Dermis blood vessel endothelial cell (primary cell): Measurements from ENCODE around the gene CSMD2. TPM values are rescaled to one million over a fixed set of nuclear protein-coding genes. Genes with fewer than 3 reads are reported as not detected.

Experiments
- DNase-seq: peaks from one replicate; pipeline ENCODE4 v3.0.0; 2010
- total RNA-seq: library from RNA; depleted of rRNA; stranded (reverse); fragments of >200 nt; gene quantifications from 2 replicates; pipeline ENCODE4 v1.2.3, GENCODE V29; 2014

The CSMD2 gene
- total RNA-seq, 1 donor from 2014 or later = under 0.01 TPM

GRCh38 chr1:33996281-33996680 lies 168.7 kb downstream of the CSMD2 start:
- DNase-seq = no peak

DNA sequence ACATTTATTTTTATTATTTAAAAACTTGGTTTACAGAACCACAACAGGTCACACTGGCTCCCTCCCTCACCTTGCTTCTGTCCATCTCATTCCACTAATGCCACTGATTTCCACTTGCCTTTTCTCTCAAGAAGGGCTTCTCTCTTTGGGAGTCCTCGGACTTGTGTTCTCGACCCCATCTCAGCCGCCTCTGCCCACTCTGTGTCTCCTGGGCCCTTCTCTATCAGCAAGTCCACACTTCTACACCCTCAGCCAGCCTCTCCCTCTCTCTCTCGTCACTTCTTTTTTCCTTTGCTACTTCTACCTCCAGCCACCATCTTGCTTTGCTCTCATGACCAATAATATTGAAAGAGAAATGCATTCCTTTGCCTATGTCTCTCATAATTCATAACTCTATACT lies 171.7 kb downstream of the CSMD2 start:
- DNase-seq = no peak

- DNase-seq = no peak
Observed at GRCh38 chr1:33990281-33990680, 174.7 kb downstream of the CSMD2 start.

DNA sequence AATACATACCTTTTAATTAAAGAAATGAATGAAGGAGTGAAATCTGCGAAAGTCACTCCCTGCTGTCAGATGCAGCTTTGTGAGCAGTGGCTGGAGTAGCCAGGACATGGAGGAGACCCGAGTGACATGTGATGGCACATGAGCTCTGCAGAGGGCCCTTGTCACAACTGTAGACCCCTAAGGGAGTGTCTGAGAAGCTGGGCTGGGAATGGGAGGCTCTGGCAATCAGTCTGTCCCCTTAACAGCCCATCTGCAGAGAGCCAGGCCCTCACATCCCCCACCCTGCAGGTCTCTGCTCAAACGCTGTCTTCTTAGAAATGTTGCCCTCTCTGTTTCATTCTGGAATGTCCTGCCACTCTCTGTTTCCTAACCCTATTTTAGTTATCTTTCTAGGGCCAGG lies 176.9 kb downstream of the CSMD2 start:
- DNase-seq = no peak

GRCh38 chr1:33986390-33987095 lies 178.5 kb downstream of the CSMD2 start:
- DNase-seq = no peak

GRCh38 chr1:33985656-33986055 lies 179.4 kb downstream of the CSMD2 start:
- no peak for DNase-seq

- no peak for DNase-seq
Observed at GRCh38 chr1:33984906-33985565, 180.0 kb downstream of the CSMD2 start.

DNA sequence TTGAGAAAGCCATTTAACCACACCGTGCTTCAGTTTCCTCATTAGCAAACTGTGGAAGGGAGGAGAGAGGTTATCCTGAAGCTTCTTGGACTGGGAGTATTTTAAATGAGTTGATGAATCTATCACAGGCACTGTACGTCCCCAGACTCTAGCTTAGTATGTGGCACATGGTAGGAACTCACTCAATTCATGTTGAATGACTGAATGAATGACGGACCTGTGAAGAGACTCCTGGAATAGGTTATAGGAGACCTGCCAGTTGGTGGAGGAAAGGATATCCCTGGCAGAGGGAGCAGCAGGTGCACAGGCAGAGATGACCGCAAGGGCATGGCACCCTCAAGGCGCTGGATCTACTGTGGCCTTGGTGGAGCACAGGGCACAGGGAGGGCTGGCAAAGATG lies 182.6 kb downstream of the CSMD2 start:
- DNase-seq = no peak

DNA sequence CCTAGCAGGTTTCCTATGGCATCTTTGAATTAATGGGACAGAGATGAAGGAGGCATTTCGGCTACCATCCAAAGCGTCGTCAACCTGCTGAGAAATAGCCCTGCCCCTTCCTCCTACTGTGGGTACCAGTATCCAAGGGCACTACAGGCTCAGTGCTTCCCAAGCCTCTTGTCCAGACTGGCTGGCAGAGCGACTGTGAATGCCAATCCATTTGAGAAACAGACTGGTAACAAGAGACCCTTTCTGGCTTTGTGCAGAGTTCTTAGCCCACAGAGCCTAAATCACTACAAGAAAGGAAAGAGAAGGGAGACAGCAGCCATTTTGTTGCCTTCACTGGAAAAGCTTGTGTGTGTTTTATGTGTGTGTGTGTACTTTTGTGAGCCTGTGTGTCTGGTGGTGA lies 185.7 kb downstream of the CSMD2 start:
- no peak for DNase-seq

GRCh38 chr1:33975961-33976360 lies 189.1 kb downstream of the CSMD2 start:
- no peak for DNase-seq

DNA sequence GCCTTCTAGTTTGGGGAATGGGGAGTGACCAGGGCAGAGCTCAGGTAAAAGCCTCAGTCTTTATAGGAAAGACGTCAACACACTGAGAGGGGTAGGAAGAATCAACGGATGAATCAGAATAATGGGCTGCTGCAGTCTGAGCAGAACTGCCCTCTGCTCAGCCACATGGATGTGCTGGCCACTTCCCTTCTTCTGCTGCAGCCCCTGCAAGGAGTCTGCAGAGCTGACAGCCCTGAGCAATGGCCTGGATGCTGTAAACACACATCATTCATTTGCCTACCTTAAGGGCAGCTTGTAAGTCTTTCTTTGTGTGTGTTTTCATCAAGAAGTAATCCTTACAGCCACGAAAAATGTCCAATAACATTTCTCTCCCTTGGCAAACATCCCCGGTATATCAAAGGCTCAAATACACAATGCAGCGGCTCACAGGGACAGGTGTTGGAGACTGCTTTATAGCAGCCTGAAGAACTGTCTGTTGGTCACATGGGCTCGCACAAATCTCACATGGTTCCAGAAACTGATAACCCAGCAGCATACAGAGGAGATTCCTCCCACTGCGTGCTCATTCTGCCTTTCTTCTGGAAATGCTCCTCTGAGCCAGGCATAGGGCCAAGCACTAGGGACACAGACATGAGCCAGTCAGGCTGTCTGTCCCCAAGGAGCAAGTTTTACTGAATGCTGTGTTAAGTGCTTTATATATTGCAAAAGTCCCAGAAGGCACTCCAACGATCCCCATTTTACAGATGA lies 191.1 kb downstream of the CSMD2 start:
- DNase-seq = no peak

GRCh38 chr1:33972676-33973395 lies 192.2 kb downstream of the CSMD2 start:
- no peak for DNase-seq

DNA sequence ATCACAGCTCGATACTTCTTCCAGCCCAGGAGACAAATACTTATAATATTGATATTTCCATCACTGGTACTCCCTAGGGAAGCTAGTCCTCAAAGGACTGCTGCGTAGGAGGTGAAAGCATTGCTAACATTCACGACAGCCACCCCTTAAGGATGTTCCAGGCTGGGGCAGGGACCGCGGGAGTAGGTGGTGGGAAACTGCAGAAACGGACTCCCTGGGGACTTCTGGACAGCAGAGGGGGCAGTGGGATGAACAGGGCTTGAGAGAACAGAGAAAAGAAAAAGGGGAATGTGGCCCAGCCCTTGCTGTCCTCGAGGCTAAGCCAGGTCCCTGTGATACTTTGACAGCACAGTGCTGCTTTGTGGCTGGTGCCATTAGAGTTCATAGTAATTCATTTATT lies 193.1 kb downstream of the CSMD2 start:
- no peak for DNase-seq

DNA sequence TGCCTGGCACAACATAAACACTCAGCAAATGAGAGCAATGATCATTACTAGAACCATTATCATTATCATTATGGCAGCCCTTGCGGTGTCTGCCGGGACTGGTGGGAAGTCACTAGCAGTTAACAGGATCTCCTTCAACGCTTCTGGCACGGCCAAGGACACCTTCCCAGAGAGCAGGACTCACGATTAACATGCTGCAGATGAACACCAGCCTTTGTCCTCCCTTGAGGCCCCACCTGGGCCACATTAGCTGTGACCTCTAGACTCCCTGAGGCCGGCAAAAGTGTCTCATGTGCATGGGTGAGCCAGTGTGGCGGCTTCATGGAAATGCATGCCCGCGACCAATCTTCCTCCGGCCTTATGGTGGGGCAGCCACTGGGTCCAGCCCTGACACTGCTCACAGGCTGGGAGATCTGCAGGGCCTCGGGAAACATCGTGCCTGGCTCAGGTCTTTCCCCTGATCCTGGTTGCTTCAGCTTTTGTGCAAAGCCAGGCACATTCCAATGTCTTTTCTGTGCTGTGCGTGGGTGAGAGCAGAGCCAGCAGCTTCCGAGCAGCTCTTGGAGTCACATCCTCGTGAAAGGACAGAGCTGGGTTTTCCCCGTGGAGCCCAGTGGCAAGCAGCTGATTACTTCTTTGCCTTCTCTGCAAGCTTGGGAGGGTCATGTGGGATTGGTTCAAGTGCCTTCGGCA lies 193.9 kb downstream of the CSMD2 start:
- no peak for DNase-seq

DNA sequence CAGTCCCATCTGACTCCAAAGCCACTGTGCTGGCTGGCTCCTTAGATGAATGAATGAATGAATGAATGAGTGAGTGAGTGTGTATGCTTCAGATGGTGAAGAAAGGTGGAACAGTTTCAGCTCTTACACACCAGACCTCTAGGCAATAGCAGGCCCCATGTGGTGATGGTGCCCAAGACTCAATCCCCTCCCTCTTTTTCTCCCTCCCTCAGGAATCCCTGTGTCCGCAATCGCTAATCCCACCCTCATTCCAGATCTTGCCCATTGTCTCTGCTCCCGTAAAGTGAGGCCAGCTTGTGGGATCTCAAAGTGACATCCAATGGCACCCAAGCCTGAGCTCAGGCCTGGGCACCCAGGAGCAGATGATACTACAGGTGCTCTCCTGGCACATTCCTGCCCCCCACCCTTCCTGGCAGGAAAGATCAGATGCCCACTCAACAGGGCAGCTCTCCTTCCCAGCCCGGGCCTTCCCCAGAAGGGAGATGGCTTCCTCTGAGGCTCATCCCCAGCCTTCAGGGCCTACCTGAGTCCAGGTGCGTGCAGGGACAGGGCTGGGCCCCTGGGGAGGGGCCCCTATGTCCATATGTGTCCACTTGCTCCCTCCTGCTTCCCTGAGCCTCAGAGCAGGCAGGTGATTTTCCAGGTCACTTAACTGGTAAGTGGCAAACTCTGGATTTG lies 194.7 kb downstream of the CSMD2 start:
- no peak for DNase-seq

DNA sequence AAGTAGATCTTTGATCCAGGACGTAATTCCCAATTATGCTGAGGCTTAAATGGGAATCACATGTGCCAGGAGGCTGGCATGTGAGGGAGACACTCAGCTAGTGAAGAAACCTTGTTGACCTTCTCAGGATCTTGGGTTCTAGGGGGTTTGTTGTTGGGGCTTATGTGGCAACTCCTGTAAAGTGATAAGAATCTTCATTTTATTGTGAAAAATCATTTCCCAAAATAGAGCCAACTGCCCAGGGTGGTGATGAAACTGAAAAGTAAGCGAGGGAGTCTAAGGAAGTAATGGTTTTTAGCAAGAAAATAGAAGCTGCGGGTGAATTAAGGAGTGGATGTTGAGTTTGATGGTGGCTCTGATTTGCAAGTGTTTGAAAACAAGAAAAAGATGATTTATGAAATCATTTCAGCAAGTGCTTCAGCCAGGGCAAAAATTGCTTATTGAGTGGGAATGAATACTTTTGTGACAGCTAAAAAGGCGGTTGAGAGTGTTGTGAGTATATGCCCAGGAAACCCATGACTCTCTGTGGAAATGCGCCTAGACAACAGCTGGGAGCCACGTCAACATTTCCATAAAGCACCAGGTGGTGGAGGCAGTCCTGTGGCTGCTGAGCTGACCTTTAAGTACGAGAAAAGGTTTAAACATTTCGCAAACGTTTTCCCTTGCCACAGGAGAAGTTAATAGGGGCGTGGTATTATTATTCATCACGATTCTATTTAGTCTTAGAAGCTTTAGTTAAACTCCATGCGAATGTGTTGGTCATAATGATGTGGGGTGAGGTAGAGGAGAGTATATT lies 198.5 kb downstream of the CSMD2 start:
- DNase-seq = no peak

- no peak for DNase-seq
Observed at GRCh38 chr1:33965086-33965485, 199.9 kb downstream of the CSMD2 start.

- DNase-seq = no peak
Observed at GRCh38 chr1:33962061-33962460, 203.0 kb downstream of the CSMD2 start.

DNA sequence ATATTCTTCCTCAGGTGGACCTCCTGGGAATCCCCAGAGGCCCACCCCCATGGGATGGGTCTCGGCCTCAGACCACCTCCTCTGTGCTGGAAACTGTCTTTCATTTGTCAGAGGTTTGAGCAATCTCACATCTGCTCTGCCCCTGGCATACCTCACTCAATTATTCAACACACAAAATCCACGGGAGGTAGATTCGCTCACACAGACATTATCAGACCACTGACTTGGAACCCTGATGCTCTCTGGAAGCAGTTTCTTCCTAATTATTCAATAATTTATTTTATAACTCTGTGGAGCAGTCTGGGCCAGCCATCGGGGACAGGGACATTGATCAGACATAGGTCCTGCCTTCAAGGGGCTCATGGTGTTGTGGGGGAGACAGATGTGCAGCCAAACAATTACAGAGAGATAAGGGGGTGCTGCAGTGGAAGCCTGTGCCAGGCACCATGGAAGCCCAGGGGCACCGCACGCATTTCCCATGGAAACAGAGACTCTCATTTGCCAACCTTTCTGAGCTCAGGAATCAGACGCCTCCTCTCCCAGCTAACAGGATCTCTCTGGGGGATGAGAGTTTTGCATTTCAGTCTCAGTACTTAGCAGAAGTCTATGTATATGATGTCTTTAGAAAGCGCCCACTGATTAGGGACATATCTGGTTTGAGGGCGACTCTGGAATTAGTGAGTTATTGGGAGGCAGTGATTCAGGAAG lies 204.7 kb downstream of the CSMD2 start:
- no peak for DNase-seq

DNA sequence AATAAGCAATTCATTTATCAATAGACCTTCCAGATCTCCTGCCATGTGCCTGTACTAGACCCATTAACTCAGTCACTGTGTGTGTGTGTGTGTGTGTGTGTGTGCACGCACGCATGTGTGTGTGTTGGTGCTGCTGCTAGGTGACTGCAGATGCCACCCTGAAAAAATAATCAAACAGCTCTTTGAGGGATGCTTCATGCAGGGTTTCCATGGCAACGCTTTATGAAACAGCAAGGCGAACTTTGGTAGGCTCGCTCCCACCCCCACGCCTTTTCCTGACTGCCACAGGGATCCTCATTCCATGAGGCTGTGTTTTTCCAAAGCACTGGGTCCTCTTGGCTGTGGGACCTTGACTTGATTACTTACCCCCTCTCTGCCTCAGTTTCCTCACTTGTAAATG lies 207.2 kb downstream of the CSMD2 start:
- no peak for DNase-seq
